GM12873 (cell line): ENCODE results near the gene IL22RA1.

Experiments used
- TF ChIP-seq, protein P1 (sequence below): IDR thresholded peaks from 2 replicates; pipeline ENCODE4 v1.5.1; 2012; ENCODE audit warnings: low read depth, mild to moderate bottlenecking, moderate library complexity, low read length, control low read depth; ENCODE audit not compliant: insufficient read depth; ENCODE audit errors: missing control alignments

IL22RA1 gene

DNA sequence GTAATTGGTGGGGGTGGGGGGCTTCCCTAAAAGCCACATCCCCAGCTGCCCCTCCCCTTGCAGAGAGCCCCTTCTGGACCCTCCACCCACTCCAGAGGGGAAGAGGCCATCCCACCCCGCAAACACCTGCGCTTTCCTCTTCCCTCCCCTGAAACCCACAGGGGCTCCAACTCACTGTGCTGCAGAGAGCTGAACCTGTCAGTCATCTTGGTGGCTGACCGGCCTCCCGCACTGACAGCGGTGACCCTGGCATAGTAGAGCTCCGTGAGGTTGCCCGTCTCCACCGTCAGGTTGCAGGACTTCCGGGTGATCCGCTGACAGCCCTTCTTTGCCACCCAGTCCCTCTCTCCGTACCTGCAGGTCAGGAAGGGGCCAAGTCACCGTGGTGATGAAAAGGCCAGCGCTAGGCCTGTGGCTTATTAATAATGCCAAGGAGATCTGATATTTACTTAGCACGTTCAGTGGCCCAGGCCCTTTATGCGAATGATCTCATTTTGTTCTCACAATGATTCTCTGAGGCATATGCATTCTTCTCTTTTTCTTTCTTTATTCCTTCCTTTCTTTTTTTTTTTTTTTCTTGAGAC lies 5.9 kb downstream of the IL22RA1 start:
- TF ChIP-seq, protein P1, sequence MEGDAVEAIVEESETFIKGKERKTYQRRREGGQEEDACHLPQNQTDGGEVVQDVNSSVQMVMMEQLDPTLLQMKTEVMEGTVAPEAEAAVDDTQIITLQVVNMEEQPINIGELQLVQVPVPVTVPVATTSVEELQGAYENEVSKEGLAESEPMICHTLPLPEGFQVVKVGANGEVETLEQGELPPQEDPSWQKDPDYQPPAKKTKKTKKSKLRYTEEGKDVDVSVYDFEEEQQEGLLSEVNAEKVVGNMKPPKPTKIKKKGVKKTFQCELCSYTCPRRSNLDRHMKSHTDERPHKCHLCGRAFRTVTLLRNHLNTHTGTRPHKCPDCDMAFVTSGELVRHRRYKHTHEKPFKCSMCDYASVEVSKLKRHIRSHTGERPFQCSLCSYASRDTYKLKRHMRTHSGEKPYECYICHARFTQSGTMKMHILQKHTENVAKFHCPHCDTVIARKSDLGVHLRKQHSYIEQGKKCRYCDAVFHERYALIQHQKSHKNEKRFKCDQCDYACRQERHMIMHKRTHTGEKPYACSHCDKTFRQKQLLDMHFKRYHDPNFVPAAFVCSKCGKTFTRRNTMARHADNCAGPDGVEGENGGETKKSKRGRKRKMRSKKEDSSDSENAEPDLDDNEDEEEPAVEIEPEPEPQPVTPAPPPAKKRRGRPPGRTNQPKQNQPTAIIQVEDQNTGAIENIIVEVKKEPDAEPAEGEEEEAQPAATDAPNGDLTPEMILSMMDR: no peak

DNA sequence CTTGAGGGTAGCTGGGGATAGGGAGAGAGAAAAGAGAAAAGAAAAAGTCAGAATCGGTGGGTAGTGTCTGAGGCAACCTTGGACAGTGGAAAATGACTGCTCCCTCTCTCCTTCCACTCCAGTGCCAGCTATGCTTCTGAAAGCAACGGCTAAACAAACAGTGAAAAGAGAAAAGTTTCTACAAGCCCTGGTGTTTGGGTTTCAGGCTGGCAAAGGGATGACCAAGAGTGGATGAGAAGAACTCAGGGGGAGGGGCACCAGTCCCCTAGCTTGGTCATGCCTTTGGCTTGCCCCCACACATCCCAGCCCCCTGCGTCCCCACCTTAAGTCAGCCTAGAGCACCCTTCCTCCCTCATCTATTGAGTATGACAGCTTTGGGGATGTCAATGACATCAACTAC lies 8.6 kb downstream of the IL22RA1 start:
- TF ChIP-seq, protein P1: no peak

DNA sequence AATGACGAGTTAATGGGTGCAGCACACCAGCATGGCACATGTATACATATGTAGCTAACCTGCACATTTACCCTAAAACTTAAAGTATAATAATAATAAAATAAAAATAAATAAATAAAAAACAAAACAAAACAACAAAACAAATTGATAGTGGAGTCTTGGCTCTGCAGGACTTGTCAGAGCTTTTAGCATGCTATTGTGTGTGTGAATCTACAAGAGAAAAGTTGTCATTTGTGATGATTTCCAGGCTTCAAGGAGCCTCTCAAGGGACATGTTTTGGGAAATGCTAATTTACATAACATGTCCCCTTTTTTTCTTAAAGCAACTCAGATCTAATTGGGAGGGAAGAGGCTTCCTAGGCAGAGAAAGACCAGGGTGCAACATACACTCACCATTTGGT lies 9.1 kb downstream of the IL22RA1 start:
- TF ChIP-seq, protein P1: no peak

DNA sequence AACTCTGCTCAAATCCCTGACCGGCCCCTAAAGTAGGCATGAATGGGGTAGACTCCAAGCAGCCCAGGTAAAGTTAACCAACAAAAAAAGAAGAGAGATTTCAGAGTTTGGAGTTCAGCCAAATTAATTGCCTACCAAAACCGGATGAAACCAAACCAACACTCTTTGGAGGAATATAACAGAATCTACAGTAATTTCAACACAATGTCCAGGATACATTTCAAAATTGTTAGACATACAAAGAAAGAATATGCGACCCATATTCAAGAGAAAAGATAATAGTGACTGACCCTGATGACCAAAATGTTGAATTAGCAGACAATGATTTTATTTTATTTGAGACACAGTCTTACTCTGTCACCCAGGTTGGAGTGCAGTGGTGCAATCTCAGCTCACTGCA lies 12.6 kb downstream of the IL22RA1 start:
- TF ChIP-seq, protein P1: no peak

DNA sequence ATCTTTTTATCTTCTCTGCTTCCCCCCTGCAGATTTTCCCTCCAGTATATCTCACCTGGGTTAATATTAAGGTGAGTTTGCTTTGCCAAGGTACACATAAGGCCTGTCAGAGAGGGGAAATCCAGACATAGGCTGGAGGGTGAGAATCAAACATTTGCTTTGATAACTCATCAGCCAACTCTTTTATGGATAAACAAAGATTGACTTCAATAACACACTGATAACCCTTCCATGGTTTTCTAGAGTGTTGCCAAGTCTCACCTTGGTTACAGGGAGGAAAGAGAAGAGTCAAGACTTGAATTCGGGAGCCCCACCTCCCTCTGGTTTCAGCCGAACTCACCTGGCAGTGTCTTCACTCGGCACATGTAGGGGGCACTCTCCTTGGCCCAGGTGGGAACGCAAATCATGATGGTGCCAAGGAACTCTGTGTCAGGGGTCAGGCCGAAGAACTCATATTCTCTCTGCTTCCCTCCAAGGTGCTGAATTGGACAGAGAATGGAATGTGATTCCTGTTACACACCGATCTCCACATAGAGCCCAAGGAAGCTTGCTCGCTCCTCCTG lies 15.1 kb downstream of the IL22RA1 start:
- TF ChIP-seq, protein P1: no peak

DNA sequence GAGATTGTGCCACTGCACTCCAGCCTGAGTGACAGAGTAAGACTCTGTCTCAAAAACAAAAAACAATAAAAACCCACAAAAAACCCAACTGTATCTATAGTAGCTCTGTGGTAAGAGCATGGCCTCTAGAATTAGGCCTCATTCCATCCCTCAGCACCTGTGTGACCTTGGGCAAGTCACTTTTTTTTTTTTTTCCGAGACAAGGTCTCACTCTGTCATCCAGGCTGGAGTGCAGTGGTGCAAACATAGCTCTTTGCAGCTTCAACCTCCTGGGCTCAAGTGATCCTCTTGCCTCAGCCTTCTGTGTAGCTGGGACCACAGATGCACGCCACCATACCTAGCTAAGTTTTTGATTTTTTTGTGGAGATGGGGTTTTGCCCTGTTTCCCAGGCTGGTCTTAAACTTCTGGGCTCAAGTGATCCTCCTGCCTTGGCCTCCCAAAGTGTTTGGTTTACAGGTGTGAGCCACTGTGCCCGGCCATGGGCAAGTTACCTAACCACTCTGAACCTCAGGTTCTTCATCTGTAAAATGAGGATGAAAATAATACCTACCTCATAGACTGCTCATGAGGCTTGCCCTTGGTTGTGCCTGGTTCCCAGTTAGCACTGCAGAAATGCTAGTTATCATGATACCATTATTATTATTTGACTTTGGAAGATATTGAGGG lies 15.7 kb downstream of the IL22RA1 start:
- TF ChIP-seq, protein P1: no peak

DNA sequence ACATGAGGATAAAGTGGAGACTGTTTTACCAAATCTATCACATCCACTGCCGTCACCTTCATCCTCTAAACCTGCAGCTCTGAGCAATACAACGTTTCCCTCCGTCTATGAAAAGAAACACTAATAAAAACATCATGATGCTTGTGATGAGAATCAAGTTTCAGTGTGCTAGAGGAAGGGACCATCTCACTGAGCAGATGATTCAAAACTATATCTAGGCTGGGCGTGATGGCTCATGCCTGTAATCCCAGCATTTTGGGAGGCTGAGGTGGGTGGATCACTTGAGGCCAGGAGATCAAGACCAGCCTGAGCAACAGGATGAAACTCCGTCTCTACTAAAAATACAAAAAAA lies 16.3 kb downstream of the IL22RA1 start:
- TF ChIP-seq, protein P1: no peak
